Measurements from ENCODE around the gene ITGB5.
A peak's percentile ranks its signal among the peaks of the same experiment; 100 is the strongest.
"Not testable (repeated sequence)": the region's sequence is repeated elsewhere in the genome, so short reads cannot be mapped to it uniquely, and the experiment has no call there.

ITGB5 gene

DNA sequence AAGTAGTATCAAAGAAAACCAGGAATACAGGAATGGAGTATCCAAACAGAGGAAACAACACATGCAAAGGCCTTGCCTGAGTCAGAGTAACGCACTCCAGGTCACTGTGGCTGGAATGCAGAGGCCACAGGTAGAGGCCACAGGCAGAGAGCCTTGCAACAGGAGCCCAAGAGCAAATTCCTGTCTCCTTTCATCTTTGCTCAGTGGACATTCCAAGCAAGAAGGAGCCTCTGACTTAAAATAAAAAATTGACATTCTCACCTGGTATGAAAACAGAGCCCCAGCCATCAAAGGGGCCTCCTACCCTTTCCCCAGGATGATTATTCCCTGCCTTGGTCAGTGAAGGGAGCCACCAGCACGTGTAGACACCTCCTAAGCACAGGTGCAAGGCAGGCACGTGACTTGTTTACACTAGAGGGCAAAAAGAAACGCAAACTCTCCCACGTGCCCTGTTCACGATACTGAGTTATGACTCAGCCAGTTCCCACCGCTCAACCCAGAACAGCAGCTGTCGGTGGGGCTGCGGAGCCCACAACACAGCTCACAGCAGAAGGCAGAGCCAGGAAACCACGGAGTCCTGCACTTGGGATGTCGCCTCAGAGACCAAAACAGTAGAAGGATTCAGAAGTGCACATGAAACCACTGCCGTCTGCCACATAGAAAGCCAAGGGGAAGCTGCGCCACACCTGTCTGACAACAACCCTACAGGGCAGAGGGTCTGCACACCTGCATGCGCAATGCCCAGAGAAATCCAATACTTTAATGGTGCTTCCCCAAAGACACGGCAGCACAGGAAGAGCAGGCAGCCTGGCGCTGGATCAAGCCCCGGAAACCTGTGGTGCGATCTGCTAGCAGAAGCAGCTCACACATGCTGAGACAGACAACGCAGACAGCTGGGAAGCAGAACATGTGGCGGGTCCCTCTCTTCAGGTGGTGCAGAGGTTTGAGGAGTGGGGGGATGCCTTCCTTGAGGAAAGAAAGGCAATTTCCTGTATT, 52.1 kb downstream of the ITGB5 start:
- peak; percentile 82 for DNase-seq

DNA sequence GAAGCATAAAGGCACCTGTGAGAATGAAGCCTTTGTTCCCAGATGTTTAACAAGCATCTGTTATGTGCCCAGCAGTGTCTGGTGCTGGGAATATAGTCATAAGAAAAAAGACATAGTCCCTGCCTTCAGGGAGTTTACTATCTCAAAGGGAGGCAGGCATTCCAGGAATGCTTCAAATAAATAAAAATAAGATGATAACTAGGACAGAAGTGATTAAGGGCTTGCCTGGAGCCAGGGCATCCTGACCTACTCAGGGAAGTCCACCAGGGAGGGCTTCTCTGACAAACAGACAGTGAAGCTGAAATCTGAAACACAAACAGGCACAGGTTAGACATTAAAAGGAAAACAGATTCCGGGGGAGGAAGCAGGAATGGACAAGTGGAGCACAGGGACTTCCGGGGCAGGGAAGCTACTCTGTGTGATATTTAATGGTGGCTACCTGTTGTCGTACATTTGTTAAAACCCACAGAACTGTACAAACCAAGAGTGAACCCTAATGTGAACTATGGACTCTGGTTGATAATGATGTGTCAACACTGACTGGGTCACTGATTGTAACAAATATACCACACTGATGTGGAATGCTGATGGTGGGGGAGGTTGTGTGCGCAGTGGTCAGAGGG, 53.3 kb downstream of the ITGB5 start:
- DNase-seq: no peak

DNA sequence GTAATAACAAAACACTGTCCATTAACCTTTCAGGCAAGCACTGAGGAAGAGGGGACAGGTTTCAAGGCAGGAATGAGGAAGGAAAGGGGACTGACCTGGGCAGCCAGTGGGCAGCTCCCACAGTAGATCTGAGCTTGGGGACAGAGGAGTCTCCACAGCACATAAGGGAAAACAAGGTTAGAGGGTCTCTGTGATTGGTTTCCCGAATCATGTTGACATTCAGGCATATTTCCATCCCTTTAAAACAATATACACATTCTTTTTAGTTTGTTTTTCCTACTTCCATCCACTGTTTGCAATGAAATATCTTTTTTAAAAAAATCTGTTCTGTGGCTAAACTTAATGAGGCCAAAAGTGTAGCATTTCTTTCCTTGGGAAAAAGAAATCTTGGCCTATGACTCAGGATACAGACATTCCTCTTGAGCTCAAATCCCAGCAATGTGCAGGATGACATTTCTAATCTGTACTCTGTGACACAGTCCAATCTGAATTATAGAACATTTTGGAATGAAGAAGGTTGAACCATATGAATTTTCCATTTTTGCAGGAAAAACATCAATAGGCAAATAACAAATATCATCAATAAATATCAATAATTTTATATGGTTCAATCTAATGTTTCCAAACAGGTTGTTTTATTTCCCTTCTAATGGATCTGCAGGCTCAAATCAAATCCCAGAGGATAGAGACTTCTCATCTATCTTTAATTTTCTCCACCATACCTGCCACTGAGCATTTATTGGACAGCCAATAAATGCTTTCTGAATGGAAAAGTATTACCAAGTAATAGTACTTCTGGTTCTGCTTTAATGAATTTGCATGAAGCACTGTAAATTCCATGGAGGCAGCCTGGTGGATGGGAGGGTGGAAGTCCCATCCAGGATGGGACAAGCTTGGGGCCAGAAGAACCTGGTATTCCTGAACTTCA, 54.1 kb downstream of the ITGB5 start:
- DNase-seq: peak; percentile 91

DNA sequence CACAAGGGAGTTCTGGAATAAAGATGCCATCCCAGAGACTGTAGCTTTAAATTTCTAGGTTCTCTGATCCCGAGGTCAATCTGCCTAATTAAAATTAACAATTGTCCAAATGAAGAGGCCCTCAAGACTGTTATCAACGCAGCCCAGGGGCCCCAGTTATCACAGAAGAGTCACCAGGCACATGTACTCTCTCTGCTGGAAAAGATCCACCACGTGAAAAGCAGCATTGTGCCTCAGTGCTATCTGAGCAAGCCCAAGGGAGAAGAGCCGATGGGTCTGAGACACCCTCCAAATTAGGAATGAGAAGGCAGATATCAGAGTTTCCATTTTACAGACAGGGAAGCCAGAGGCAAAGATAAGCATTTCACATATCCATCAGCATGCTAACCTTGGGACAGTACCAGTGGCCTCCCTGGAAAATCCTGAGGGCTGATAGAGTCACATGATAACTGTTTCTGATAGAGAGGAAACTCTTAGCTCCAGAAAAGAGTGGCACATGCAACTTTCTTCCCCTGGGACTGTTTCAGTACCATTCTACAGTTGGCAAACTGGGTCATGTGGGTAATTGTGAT, 55.5 kb downstream of the ITGB5 start:
- no peak for DNase-seq

DNA sequence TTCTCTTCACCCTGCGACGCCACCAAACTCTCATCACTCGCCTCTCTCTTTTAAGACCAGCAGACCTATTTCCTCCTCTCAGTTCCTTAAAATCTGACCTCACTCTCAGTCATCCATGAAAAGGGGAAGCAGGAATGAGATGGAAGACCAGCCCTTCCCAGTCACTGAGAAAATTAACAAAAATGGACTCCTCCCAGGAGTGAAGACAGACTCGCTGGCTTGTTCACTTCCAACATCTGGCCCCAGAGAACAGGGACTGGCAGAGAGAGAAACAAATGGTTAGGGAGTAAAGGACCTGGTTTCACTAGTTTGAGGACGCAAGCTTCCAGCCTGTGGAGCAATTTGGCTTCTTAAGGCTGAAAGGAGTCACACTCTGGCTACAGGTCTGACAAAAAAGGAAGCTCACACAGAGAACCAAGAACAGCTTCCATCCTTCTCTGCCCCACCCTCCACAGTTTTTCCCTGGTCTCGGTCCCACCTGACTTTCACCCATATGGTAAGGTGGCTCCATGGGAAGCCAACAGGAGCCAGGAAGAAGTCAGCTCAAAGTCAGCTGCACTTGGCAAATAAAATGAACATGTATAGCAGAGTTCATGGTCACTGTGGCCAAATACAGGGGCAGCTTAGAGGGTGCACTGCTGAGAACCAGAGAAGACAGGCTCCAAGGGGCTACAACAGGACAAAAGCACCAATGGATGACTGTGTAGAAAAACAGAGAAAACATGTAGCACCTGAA, 57.2 kb downstream of the ITGB5 start:
- no peak for DNase-seq

DNA sequence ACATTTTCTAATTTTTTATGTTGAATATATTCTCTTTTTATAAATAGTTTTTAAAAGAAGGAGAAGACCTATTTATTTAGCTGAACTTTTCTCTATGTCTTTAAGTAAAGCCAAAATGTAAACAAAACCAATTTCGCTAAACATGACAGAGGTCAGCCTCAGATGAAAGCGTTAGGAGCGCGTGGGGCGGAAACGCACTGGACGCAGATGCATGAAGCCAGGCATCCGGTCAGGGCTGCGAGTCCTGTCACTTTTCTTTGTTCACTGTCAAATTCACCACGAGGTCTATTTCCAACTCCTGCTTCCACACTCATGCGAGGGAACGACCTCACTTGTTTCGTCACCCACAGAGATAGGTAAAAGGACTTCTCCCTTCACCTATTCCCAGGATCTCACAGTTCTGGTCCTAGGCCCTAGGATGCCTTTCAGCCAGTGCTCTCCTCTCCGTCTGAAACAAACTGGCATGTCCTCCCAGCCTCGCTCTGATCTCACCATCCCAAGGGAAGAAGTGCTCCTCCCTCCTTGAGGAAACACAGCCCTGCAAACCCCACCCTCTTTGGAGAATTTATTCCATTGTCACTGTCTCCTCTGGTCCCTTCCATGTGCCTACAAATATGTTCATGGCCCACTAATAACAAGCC, 57.9 kb downstream of the ITGB5 start:
- DNase-seq: no peak

DNA sequence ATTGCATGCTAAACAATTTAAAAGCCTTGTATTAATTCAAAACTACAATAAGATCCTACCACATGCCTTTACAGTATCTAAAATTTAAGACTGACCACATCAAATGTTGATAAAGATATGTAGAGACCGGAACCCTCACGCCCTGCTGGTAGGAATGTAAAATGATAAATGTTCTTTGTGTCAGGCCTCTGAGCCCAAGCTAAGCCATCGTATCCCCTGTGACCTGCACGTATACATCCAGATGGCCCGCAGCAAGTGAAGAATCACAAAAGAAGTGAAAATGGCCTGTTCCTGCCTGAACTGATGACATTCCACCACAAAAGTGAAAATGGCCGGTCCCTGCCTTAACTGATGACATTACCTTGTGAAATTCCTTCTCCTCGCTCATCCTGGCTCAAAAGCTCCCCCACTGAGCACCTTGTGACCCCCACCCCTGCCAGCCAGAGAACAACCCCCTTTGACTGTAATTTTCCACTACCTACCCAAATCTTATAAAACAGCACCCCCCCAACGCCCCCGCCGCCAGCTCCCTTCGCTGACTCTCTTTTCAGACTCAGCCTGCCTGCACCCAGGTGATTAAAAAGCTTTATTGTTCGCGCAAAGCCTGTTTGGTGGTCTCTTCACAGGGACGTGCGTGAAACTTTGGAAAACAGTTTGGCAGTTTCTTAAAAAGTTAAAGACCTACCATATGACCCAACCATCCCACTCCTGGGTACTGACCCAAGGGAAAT, 59.5 kb downstream of the ITGB5 start:
- not testable (repeated sequence) for DNase-seq

DNA sequence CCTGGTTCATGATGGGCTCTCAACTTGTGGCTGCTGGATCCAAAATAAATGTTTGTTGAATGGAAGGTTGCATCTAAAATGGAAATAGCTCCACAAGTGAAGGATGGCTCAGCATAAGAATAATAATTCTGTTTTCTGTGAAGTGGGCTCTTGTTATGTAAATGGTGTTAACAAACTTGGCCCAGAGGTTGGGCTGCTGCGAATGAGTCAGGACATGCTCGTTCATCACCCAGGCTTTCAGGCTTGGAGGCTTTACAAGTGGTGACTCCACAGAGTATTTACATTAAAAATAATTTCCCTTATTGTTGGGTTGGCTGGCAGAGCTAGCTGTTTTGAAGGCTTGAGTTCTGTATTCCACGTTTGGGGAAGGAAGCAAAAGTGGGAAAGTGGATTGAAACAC, 60.5 kb downstream of the ITGB5 start:
- peak; percentile 88 for DNase-seq

DNA sequence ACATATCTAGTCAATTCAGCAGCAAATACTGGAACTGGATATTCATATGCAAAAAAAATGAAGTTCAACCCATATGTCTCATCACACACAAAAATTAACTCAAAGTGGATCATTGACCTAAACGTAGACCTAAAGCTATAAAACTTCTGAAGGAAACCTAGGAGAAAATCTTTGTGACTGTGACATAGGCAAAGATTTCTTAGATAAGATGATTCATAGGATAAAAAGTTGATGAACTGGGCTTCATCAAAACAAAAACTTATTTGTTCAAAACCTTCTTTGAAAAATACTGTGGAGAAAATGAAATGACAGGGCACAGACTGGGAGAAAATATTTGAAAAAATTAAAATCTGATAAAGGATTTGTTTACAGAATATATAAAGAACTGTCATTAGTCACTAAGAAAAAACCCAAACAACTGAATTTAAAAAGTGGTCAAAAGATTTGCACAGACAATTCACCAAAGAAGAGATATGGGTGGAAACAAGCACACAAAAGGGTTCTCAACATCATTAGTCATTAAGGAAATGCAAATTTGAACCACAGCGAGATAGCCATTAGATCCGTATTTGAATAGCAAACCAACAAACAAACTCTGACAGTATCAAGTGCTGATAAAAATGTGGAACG, 62.8 kb downstream of the ITGB5 start:
- DNase-seq: peak; percentile 45

DNA sequence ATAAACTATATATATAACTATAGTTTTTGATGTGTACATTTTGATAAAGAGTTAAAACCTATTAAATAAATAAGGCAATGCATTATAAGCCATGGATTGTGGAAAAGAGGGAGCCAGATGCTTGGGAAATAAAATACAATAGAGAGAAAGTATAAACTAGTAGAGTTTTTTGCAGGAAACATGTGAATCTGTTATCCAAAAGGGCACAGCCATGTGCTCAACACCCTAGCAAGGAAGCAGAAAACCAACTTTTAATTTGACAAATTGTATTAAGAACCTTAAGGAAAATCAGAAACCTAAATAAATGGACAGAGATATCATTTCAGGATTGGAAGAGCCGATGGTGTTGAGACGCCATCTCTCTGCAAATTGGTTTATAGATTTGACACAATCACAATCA, 63.5 kb downstream of the ITGB5 start:
- no peak for DNase-seq

DNA sequence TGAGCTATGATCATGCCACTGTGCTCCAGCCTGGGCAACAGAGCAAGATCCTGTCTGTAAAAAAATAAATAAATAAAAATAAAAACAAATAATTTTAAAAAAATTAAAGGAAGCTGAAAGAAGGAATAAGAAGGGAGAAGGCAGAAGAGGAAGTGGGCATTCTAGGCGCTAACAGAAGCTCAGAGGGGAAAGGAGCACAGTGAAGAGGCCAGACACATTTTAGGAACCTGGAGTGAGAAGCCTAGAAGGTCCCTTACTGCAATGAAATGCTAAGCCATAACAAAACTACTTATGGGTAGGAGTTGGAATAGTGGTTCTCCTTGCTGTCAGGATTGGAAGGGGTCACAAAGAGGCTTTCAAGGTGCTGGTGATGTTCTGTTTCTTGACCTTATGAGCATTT, 64.0 kb downstream of the ITGB5 start:
- no peak for DNase-seq

DNA sequence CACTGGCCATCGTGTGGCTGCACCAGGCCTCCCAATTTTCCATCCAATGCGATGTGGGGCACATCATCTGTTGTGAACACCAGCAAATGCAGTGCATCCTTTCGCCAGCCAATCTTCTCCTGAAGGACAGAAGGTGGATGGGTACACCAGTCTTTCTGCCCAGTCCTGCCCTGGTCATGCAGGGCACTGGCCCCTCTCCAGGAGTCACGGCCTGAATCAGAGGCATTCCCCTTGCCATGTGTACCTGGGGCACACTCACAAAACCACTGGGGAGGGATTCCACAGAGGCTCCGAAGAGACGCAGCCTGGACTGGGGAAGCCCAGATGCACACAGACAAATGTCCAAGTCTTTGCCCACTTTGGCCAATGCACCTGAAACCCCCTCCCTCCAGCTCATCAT, 65.8 kb downstream of the ITGB5 start:
- no peak for DNase-seq

DNA sequence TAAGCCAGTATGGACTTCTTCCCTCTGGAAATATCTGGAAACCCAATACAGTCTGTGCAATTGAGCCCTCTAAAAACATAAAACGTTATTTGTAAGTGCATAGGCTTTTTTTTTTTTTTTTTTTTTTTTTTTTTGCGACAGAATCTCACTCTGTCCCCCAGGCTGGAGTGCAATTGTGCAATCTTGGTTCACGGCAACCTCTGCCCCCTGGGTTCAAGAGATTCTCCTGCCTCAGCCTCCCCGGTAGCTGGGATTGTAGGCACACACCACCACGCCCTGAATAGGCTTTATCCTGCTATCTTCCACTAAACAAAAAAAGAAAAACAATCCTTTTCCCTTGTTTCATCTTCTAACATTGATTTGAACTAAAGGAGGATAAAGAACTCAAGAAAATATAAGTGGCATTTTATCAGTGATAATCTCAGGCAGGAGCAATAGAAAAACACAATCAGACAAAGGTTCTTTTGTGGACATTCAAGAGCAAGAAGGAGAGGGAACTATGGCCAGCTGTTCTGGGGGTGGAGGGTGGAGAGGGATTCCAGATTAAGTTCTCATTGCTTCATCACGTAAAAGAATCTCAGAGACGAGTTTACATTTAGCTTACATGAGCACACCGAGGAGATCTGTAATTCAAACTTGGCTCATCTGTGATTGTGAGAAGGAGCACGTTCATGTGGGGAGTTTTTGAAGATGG, 68.6 kb downstream of the ITGB5 start:
- no peak for DNase-seq

DNA sequence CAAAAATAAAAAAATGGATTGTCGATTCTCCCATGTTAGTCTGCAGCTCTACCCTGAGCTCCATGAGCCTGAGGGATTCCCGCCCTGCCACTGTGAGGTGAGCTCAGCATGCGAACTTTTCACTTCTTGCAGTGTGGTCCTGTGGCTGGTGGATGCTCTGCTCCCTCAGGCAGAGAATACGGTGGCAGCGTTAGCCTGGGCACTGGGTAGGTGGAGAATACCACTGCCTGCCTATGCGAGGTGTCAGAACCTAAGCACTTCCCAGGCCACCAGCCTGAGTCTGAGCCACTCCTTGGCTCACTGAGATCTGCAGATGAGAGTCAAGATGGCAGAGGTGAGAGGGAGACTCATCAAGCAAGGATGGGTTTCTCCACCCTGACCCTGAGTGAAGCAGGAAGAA, 70.1 kb downstream of the ITGB5 start:
- DNase-seq: no peak

DNA sequence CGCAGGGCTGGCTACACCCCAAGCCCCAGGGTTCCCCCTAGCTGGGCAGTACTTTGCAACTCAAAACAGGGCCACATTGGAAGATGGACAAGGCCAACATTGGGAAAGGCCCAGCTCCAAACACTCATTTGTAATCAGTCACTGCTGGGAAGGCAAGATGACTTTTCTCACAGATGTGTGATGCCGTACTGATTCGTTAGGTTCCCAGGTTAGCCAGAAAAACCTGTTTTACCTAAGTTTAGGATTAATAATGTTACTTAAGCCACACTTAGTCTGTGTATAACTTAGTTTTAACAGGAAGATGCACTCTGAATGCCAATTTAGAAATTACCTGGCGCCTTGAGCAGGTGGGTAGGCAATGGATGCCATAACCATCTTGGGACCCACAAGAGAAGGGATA, 71.0 kb downstream of the ITGB5 start:
- DNase-seq: no peak

DNA sequence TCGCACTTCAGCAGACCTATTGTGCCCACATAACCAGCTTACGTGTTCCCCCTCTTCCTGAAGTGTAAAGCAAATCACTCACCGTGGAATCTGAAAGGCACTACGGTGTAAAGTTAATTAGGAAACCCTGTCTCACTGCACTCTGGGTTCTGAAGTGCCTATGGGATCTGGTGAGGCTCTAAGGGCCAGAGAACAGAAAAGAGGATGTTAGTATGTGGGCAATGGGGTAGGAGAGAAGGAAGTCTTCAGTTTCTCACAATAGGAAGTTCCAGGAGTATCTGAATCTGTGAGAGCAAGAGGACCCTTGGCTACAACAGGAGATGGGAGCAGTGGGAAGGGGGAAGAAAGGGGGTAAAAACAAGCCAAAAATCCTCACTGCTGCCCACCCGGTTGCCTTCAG, 71.4 kb downstream of the ITGB5 start:
- DNase-seq: no peak

DNA sequence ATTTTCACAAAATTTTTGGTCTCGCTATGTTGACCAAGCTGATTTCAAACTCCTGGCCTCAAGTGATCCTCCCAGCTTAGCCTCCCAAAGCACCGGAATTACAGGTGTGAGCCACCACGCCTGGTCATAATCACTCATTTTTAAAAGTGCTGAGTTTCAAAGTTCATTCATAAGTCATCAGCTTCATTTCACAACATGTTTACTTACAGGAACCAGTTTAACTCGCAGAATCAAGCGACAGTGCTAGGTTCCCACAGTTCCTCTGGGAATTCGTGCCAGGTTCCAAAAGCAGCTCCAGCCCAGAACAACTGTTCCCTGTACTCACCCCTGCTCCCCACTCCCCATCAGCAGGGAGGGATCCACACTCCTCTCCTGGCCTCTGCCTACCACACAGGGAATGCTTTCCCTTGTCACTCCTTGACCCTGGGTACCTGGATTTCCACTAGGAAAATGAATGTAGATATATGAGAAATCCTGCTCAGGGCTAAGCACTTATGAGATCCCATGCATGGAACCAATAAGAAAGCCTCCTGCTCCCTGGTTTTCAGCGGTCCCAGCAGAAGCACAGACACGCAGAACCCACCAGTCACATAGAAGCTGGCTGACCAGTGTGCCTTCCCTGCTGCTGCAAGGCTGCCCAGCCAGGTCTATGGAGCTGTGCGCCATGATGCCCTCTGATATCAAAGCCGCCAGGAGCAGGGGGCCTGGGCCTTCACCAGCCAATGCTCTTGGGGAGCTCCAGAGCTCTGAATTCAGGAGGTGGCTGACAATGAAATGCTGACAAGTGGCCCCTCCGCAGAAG, 72.3 kb downstream of the ITGB5 start:
- no peak for DNase-seq

DNA sequence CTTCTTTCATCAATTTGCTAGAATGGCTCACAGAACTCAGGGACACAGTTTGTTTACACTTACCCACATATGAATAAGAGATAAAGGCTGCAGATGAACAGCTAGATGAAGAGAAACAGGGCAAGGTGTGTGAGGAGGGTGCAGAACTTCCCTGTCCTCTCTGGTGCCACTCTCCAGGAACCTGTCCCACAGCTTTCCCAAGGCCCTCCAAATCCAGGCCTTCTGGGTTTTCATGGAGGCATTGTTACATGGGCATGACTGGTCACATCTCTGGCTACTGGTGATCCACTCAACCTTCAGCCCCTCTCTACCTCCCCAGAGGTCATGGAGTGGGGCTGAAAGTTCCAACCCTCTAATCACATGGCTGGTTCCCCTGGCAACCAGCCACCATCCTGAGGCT, 73.6 kb downstream of the ITGB5 start:
- no peak for DNase-seq
